ENCODE results near the gene CUX1.
A peak's percentile ranks its signal among the peaks of the same experiment; 100 is the strongest.

CUX1 gene

GRCh38 chr7:102075126-102075525, 257.7 kb downstream of the CUX1 start:
- DNase-seq (ENCODE audit: insufficient read length, low spot score) (no peak), FAIRE-seq (no peak)
- TF ChIP-seq POU2F2 (IDR thresholded peaks at IDR 0.05; ENCODE audit: low read depth, low read length): no peak
- no peak for TF ChIP-seq POLR2AphosphoS5 (IDR thresholded peaks at IDR 0.05; ENCODE audit: low read depth, low read length)
- no peak for TF ChIP-seq SPI1 (IDR thresholded peaks at IDR 0.05; ENCODE audit: low read depth, low read length)
- no peak for TF ChIP-seq POLR2A (IDR thresholded peaks at IDR 0.05; ENCODE audit: low read depth, low read length)
- TF ChIP-seq PAX5 (IDR thresholded peaks at IDR 0.05; ENCODE audit: insufficient read depth, low read length, severe bottlenecking): no peak
- TF ChIP-seq TAF1 (IDR thresholded peaks at IDR 0.05; ENCODE audit: low read depth, low read length): no peak

- TF ChIP-seq POU2F2 (IDR thresholded peaks at IDR 0.05; ENCODE audit: low read depth, low read length) (no peak), POLR2AphosphoS5 (IDR thresholded peaks at IDR 0.05; ENCODE audit: low read depth, low read length) (no peak), TAF1 (IDR thresholded peaks at IDR 0.05; ENCODE audit: low read depth, low read length) (no peak), SPI1 (IDR thresholded peaks at IDR 0.05; ENCODE audit: low read depth, low read length) (no peak), PAX5 (IDR thresholded peaks at IDR 0.05; ENCODE audit: insufficient read depth, low read length, severe bottlenecking) (no peak), POLR2A (IDR thresholded peaks at IDR 0.05; ENCODE audit: low read depth, low read length) (no peak)
- DNase-seq (ENCODE audit: insufficient read length, low spot score) (no peak), FAIRE-seq (no peak)
Observed at GRCh38 chr7:102075553-102076135, 258.2 kb downstream of the CUX1 start.

GRCh38 chr7:102077081-102077480, 259.7 kb downstream of the CUX1 start:
- TF ChIP-seq TAF1 (IDR thresholded peaks at IDR 0.05; ENCODE audit: low read depth, low read length) (no peak), POLR2A (IDR thresholded peaks at IDR 0.05; ENCODE audit: low read depth, low read length) (no peak), POLR2AphosphoS5 (IDR thresholded peaks at IDR 0.05; ENCODE audit: low read depth, low read length) (no peak), PAX5 (IDR thresholded peaks at IDR 0.05; ENCODE audit: insufficient read depth, low read length, severe bottlenecking) (no peak), SPI1 (IDR thresholded peaks at IDR 0.05; ENCODE audit: low read depth, low read length) (no peak), POU2F2 (IDR thresholded peaks at IDR 0.05; ENCODE audit: low read depth, low read length) (no peak)

GRCh38 chr7:102079140-102080018, 262.0 kb downstream of the CUX1 start:
- no peak for TF ChIP-seq PAX5 (IDR thresholded peaks at IDR 0.05; ENCODE audit: insufficient read depth, low read length, severe bottlenecking)
- peak; percentile 65 for TF ChIP-seq SPI1 (IDR thresholded peaks at IDR 0.05; ENCODE audit: low read depth, low read length)
- no peak for TF ChIP-seq POLR2AphosphoS5 (IDR thresholded peaks at IDR 0.05; ENCODE audit: low read depth, low read length)
- no peak for TF ChIP-seq POLR2A (IDR thresholded peaks at IDR 0.05; ENCODE audit: low read depth, low read length)
- TF ChIP-seq TAF1 (IDR thresholded peaks at IDR 0.05; ENCODE audit: low read depth, low read length): no peak
- no peak for TF ChIP-seq POU2F2 (IDR thresholded peaks at IDR 0.05; ENCODE audit: low read depth, low read length)
- DNase-seq (ENCODE audit: insufficient read length, low spot score) (no peak), FAIRE-seq (no peak)

More at GRCh38 chr7:102077081-102077480, 259.7 kb downstream of the CUX1 start:
- DNase-seq (ENCODE audit: insufficient read length, low spot score) (no peak), FAIRE-seq (no peak)

- no peak for FAIRE-seq
- DNase-seq (ENCODE audit: insufficient read length, low spot score): no peak
- TF ChIP-seq POLR2AphosphoS5 (IDR thresholded peaks at IDR 0.05; ENCODE audit: low read depth, low read length) (no peak), PAX5 (IDR thresholded peaks at IDR 0.05; ENCODE audit: insufficient read depth, low read length, severe bottlenecking) (no peak), TAF1 (IDR thresholded peaks at IDR 0.05; ENCODE audit: low read depth, low read length) (no peak), POLR2A (IDR thresholded peaks at IDR 0.05; ENCODE audit: low read depth, low read length) (no peak), SPI1 (IDR thresholded peaks at IDR 0.05; ENCODE audit: low read depth, low read length) (no peak), POU2F2 (IDR thresholded peaks at IDR 0.05; ENCODE audit: low read depth, low read length) (no peak)
Observed at GRCh38 chr7:102080019-102080433, 262.6 kb downstream of the CUX1 start.

GRCh38 chr7:102080434-102081243, 263.2 kb downstream of the CUX1 start:
- FAIRE-seq: no peak
- TF ChIP-seq POLR2AphosphoS5 (IDR thresholded peaks at IDR 0.05; ENCODE audit: low read depth, low read length) (no peak), POU2F2 (IDR thresholded peaks at IDR 0.05; ENCODE audit: low read depth, low read length) (no peak), PAX5 (IDR thresholded peaks at IDR 0.05; ENCODE audit: insufficient read depth, low read length, severe bottlenecking) (no peak), TAF1 (IDR thresholded peaks at IDR 0.05; ENCODE audit: low read depth, low read length) (no peak), SPI1 (IDR thresholded peaks at IDR 0.05; ENCODE audit: low read depth, low read length) (no peak), POLR2A (IDR thresholded peaks at IDR 0.05; ENCODE audit: low read depth, low read length) (no peak)
- no peak for DNase-seq (ENCODE audit: insufficient read length, low spot score)

GRCh38 chr7:102081244-102081627, 263.8 kb downstream of the CUX1 start:
- TF ChIP-seq TAF1 (IDR thresholded peaks at IDR 0.05; ENCODE audit: low read depth, low read length) (no peak), PAX5 (IDR thresholded peaks at IDR 0.05; ENCODE audit: insufficient read depth, low read length, severe bottlenecking) (no peak), SPI1 (IDR thresholded peaks at IDR 0.05; ENCODE audit: low read depth, low read length) (no peak), POLR2A (IDR thresholded peaks at IDR 0.05; ENCODE audit: low read depth, low read length) (no peak), POU2F2 (IDR thresholded peaks at IDR 0.05; ENCODE audit: low read depth, low read length) (no peak), POLR2AphosphoS5 (IDR thresholded peaks at IDR 0.05; ENCODE audit: low read depth, low read length) (no peak)
- no peak for FAIRE-seq
- DNase-seq (ENCODE audit: insufficient read length, low spot score): no peak

- no peak for FAIRE-seq
- TF ChIP-seq POLR2A (IDR thresholded peaks at IDR 0.05; ENCODE audit: low read depth, low read length): no peak
- TF ChIP-seq PAX5 (IDR thresholded peaks at IDR 0.05; ENCODE audit: insufficient read depth, low read length, severe bottlenecking): no peak
- TF ChIP-seq TAF1 (IDR thresholded peaks at IDR 0.05; ENCODE audit: low read depth, low read length): no peak
- no peak for TF ChIP-seq POU2F2 (IDR thresholded peaks at IDR 0.05; ENCODE audit: low read depth, low read length)
- no peak for TF ChIP-seq POLR2AphosphoS5 (IDR thresholded peaks at IDR 0.05; ENCODE audit: low read depth, low read length)
- TF ChIP-seq SPI1 (IDR thresholded peaks at IDR 0.05; ENCODE audit: low read depth, low read length): no peak
- DNase-seq (ENCODE audit: insufficient read length, low spot score): no peak
Observed at GRCh38 chr7:102082693-102083368, 265.4 kb downstream of the CUX1 start.

All from GM12891 (cell line).